Gastrocnemius medialis (tissue), 4 donors: ENCODE data around the gene LTBP4.

Source experiments
- POLR2A ChIP-seq, 2 donors: fragments of 450-650 bp; IDR thresholded peaks; one replicate each; pipeline ENCODE4 v1.6.1; 2017; ENCODE audit warnings: antibody characterized with exemption in 2 of 2, mild to moderate bottlenecking in 2 of 2, moderate library complexity in 2 of 2
- TF ChIP-seq, protein P1 (sequence below), 5 experiments: fragments of 450-650 bp in 3 of 5; fragments of 200-600 bp in 2 of 5; sonication (generic) in 2 of 5; IDR thresholded peaks in 4 of 5; conservative IDR thresholded peaks in 1 of 5; 1 replicate in 4 of 5; 2 replicates in 1 of 5; pipeline ENCODE4 v1.5.1; 2016 to 2019; ENCODE audit warnings: antibody characterized with exemption in 5 of 5, mild to moderate bottlenecking in 3 of 5, moderate library complexity in 3 of 5

DNA sequence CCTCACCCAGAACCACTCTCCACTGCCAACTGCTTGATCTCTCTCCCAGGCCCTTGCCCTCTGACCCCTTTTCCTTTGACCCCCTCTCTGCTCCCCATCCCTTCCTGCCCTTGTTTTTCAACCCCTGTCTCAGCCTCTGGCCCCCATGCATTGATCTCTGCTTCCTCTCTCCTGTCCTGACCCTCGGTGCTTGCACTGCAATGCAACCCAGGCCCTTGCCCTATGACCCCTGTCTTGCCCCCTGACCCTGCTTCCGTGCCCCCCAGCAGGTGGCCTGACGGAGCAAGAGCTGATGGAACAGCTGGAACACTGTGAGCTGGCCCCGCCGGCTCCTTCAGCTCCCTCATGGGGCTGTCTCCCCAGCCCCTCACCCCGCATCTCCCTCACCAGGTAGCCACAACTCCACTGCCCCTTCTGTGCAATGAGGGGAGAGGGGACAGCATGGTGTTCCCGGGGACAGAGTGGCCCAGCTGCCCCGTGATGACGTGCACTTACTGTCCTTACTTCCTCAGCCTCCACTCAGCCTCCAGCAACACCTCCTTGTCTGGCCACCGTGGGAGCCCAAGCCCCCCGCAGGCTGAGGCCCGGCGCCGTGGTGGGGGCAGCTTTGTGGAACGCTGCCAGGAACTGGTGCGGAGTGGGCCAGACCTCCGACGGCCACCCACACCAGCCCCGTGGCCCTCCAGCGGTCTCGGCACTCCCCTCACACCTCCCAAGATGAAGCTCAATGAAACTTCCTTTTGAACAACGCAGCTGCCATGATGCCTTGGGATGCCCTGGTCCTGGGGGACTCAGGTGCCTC, 10.5 kb upstream of the LTBP4 start:
- TF ChIP-seq, protein P1, sequence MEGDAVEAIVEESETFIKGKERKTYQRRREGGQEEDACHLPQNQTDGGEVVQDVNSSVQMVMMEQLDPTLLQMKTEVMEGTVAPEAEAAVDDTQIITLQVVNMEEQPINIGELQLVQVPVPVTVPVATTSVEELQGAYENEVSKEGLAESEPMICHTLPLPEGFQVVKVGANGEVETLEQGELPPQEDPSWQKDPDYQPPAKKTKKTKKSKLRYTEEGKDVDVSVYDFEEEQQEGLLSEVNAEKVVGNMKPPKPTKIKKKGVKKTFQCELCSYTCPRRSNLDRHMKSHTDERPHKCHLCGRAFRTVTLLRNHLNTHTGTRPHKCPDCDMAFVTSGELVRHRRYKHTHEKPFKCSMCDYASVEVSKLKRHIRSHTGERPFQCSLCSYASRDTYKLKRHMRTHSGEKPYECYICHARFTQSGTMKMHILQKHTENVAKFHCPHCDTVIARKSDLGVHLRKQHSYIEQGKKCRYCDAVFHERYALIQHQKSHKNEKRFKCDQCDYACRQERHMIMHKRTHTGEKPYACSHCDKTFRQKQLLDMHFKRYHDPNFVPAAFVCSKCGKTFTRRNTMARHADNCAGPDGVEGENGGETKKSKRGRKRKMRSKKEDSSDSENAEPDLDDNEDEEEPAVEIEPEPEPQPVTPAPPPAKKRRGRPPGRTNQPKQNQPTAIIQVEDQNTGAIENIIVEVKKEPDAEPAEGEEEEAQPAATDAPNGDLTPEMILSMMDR (IDR thresholded peaks at IDR 0.05 in 4 of 5, conservative IDR thresholded peaks at IDR 0.05 in 1 of 5), result no peak
- TF ChIP-seq POLR2A (IDR thresholded peaks at IDR 0.05), result no peak
